GM19193 (cell line): ENCODE measurements around the gene ATP5F1E.
A peak's percentile ranks its signal among the peaks of the same experiment; 100 is the strongest.

ENCODE experiments used
- POLR2A ChIP-seq: IDR thresholded peaks from 4 replicates; pipeline ENCODE4 v1.6.1; 2011; ENCODE audit not compliant: insufficient read depth, insufficient read length; ENCODE audit errors: extremely low read depth

Gene ATP5F1E

DNA sequence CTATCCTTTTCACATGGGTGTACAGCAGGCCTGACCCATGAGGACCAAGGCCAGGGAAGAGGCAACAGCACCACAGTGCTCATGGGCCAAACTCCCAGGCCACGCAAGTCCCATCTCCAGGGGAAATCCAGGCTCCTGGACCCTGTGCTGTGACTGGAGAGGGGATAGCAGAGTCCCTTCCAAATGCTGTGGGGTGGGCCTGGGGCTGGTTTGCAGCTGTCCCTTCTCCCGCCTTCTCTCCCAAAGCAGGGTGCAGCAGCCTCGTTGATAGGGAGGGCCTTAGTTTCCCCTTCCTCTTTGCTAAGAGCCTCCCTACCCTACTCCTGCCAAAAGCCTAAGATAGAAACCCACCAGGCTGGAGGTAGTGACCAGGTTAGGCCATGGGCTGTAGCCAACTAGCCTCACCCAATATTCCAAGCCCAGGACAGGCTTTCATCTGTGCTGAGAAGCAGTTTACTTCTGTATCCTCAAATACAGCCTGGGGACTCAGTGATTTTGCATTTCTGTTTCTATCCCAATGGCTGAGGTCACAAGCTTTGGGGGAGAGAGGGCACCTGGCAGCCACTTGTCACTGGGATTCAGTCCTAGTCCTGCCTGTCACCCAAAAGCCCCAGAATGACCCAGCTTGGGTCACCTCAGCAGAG lies 26.5 kb downstream of the ATP5F1E start:
- TF ChIP-seq POLR2A = no peak

DNA sequence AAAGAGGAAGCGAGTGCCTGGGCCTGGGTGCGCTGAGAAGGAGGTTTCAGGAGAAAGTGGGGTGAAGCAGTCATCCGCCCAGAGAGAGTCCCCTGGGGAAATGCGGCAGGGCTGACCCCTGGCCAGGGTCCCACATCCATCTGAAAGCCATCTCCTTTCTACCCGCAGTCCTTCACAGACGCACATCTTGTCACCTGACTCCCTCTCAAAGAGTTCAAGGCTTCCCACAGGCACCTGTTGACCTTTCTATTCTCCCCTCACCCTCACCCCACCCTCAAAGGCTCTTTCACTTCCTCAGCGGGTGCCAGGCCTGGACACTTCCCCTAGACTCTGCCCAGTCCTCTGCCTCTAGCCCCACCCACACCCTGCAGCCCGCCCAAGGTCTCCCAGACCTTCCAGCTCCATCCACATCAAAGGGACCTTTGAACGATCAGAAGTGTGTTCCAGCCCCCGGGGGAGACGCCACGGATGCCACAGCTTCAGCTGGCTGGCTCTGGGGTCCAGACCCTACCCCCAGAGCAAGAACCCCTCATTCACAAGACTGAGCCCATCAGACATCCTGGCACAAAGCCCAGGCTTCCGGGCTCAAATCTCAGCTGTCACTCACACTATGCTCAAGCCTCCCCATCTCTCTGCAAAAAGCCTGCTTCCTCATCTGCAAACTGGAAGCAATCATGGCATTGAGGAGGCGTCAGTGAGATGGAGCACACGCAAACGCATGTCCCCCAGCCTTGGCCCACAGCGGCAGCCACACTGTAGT lies 27.2 kb downstream of the ATP5F1E start:
- peak; percentile 74 for TF ChIP-seq POLR2A

DNA sequence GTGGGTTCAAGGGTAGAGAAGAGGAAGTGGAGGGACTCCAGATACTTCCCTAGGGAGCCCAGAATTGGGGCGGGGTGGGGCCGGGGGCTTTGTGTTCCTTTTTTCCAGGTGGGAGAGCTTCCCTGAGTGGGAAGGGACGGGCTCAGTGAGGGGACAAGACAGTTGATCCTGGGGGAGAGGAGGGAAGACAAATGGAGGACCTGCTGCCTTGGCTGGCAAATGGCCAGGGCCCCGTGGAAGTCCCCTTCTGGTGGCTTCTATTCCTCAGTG lies 27.7 kb downstream of the ATP5F1E start:
- TF ChIP-seq POLR2A = no peak

DNA sequence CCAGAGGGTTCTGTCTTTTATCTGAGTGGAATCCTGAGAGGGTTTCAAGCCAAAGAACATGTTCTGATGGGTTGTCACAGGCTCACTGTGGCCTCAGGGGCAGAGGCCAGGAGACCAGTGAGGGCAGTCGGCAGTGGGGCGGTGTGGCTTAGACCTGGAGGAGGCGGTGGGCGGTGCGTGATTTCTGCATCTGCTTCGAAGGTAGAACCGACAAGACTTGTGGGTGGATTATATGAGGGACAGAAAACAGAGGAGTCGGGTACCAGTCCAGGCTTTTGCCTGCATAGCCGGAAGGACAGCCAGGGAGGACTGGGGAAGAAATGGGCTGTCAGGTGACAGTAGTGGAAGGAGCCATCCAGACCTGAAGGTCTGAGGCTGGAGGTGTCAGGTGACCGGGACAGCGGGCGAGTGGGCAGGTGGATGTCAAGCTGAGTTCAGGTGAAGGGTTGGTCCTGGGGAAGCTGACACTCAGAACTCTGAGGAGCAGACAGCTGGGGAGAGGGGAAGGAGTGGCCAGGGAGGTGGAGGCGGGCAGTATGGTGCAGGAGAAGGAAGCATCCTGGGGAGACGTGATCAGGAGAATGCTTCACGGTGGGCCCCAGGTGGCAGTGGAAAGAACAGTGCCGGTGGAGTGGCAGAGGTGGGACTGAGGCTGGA lies 28.2 kb downstream of the ATP5F1E start:
- peak; percentile 3 for TF ChIP-seq POLR2A

DNA sequence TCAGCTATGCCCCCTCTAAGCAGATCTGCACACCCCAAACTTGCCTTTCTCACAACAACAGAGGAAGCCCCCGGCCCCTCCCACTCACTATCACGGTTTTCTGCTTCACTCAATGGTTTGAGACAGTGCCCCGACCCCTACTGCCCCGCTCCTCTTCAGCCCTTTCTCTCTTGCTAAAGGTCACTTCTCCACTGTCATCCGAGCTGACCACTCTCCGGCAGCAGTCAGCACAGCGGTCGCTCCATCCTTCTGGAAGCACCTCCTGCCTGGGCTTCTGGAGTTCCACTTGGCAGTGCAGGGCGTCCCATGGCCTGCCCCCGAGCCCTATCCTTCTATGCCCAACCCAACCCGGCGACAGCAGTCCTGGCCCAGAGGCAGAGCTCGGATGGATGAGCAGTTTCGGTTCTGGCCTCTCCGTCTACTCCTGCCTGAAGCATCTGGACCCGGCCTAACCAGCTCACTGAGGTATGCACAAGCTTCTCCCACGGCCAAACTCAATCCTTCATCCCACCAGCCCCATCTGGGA lies 29.2 kb downstream of the ATP5F1E start:
- no peak for TF ChIP-seq POLR2A

DNA sequence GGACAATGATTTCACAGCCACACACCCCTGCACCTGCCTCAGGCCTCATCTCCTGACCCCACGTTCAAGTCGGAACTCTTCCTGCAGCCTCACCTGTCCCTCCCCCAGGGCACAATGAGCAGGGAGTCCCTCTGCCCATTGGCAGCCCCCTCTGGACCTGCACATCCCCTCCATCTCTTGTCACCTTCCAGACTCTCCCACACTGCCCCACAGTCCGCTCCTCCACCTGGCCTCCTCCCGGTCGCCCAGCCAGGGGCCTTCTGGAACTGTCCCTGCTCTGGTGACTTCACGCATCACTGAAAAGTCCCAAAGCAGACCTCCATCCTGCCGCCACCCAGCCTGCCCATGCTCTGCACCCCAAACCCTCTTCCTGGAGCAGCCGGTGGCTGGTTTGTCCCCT lies 29.7 kb downstream of the ATP5F1E start:
- peak; percentile 45 for TF ChIP-seq POLR2A

DNA sequence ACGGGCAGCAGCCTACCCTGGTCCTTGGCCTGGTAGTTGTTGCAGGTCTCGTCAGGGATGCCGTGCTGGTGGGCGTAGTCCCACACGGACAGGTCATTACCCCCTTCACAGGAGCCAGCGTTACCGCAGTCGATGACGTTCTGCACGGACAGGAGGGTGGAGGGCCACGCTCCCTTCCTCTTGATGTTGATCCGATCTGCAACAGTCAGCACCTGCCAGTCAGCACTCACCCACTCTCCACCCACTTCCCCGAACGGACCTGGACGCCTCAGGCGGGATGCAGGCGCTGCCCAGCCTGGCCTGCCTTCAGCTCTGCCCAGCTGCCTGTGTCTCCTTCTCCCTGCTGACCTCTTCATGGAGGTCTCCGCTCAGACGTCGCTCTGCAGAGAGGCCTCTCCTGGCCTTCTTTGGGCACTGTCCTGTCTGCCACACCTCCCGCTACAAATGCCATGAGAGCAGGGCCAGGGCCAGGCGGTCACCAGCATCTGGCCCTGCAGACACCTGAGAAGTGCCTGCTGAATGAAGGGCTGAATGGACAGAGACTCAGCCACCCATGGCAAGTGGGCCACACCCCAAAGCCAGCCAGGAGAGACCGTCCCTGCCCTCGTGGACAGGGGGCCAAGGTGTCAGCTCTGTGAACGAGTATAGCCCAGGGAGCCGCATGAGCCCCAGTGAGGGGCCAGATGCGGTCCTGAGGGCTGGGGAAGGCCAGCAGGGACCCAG lies 30.5 kb downstream of the ATP5F1E start:
- peak; percentile 36 for TF ChIP-seq POLR2A

DNA sequence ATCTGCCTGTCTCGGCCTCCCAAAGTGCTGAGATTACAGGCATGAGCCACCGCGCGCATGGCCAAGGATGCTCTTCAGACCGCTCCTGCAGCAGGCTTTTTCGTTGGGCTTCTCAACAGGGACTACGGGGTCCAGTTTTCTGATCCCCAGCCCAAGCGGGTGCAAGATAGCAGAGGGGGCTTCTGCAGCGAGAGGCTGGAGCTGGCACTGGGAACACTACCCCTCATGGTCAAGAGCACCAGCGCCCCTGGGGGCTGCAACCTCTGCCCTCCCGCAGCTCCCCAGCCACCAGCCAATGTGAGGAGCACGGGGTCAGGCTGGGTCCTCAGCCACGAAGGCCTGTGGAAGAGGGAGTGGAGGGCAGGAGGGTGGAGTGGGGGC lies 31.1 kb downstream of the ATP5F1E start:
- TF ChIP-seq POLR2A = no peak

DNA sequence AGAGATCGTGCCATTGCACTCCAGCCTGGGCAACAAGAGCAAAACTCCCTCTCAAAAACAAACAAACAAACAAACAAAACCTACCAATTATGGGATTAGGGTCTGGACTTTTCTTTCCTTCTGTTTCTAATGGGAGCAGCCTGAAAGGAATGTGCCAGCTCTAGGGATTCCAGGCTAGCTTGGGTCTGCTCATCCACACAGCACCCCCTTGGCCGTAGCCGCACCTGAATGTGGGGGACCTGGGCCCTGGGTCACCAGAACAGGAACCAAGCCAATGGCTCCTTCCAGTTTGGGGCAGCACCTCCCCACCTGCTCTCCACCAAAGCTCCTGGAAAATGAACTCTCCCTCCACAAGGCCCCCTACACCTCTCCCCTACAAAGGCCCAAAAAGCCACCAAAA lies 31.8 kb downstream of the ATP5F1E start:
- no peak for TF ChIP-seq POLR2A

DNA sequence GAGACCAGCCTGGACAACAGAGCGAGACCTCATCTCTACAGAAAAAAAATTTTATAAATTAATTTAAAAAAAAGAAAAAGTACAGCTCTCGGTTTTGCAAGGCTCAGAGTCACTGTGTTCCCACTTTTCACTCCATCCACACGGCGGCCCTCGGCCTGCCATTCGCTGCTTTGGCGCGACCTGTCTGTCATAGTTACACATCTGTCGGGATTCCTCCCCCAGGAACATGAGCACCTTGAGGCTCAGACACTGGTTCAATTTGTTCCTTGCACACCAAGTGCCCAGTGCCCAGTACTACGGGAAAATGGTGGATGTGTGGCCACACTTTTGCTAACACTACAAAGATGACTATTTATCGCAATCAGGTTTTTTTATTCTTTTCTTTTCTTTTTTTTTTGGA lies 33.5 kb downstream of the ATP5F1E start:
- no peak for TF ChIP-seq POLR2A

DNA sequence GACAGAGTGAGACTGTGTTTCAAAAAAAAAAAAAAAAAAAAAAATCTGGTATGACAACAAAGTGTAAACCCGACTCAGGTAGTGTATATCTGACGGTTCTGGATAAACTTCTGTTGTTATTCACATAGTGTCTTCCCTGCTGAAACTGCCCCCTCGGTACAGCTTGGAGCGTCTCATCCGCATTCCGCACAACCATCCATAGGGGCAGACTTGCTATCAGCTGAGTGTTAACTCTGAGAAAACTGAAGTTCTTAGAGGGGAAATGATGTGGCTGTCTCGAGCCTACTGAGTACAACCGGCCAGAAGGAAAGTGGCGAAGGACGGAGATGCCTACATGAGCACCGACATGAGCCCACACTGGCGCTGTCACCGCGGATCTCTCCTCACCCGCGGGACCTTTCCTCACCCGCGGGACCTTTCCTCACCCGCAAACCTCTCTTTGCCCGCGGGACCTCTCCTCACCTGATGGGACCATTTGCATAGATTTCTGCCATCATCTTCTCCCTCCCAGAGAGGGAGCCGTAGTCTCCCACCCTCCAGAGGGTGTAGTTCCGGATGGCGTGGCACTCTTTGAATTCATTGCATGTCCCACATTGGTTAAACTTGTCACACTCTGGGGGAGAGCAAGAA lies 34.9 kb downstream of the ATP5F1E start:
- TF ChIP-seq POLR2A = peak; percentile 28

DNA sequence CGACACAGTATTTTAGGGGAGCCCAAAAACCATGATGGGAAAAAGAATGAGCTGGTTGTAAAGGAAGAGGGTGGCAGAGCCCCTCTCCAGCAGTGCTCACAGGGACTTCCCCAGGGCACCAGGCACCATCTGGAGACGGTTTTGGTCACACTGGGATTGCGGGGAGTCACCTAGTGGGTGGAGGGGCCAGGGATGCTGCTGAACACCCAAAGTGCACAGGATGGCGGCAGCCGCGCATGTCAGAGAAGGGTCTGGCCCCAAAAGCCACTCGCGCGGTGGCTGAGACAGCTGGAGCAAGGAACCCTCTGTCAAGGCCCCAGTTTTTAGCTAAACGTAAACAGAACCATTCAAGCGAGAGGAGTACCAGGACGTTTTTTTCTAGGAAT lies 35.9 kb downstream of the ATP5F1E start:
- TF ChIP-seq POLR2A = no peak

DNA sequence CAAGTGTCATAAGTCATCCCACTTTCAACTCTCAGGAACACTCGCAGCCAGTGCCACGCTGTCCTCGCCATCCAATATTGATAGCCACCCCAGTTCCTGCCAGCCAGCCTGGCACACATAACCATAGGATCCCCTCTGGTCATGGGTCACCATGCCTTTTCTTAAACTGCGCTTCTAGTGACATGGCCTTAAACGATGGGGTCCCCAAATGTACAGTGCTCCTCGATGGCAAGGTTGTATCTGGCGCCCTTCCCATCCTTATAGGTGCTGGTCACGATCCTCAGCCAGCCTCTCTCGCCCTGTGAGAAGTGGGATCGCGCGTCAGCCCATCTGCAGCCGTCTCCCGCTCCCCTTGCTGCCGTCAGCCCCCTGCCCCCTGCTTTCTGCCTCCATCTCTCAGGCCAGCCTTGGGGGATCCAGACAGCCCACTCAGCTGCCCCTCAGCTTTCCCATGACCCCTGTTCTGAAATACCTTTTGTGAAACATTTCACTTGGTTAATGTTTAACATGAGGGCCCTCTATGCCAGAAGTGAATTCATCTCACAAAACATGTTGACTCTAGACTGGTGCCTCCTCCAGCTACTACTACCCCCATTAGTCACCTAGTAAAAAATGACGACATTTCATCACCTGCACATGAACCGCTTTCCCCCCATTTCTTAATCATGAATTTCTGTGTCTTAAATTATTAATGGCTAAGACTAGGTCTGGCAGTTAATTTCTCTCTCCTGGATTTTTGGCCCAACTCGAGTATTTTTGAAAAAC lies 36.5 kb downstream of the ATP5F1E start:
- peak; percentile 13 for TF ChIP-seq POLR2A
